ENCODE measurements around the gene FRMD8. TPM values are rescaled to one million over a fixed set of nuclear protein-coding genes. Genes with fewer than 3 reads are reported as not detected.

Gene FRMD8
- total RNA-seq, 1 experiment from 2014 or later, result 90.2 TPM

GRCh38 chr11:65392186-65392829, 5.9 kb downstream of the FRMD8 start:
- peaks cover 98% of the 10 kb centered on the region for H3K36me3 ChIP-seq
- no peaks in the 10 kb centered on the region for H3K27me3 ChIP-seq (replicated peaks)
- no peaks in the 10 kb centered on the region for H3K9me3 ChIP-seq (replicated peaks)
- no peak overlapping the region for H3K27ac ChIP-seq
- no peak for DNase-seq (ENCODE audit: low read depth in 1 of 2, low spot score in 2 of 2)
- peaks cover 45% of the 10 kb centered on the region for H3K4me1 ChIP-seq (replicated peaks)
- no peak overlapping the region for H3K4me3 ChIP-seq

- no peak for DNase-seq (ENCODE audit: low read depth in 1 of 2, low spot score in 2 of 2)
- no peak overlapping the region for H3K27ac ChIP-seq
- H3K9me3 ChIP-seq (replicated peaks), result no peaks in the 10 kb centered on the region
- H3K4me1 ChIP-seq (replicated peaks), result peaks cover 40% of the 10 kb centered on the region
- no peak overlapping the region for H3K4me3 ChIP-seq
- peaks cover 98% of the 10 kb centered on the region for H3K36me3 ChIP-seq
- H3K27me3 ChIP-seq (replicated peaks), result no peaks in the 10 kb centered on the region
Observed at GRCh38 chr11:65392899-65393298, 6.5 kb downstream of the FRMD8 start.

GRCh38 chr11:65393513-65394079, 7.2 kb downstream of the FRMD8 start:
- Histone ChIP-seq H3K27ac (no peak overlapping the region), H3K4me3 (no peak overlapping the region), H3K36me3 (peaks cover 98% of the 10 kb centered on the region), H3K4me1 (replicated peaks) (peaks cover 35% of the 10 kb centered on the region), H3K9me3 (replicated peaks) (no peaks in the 10 kb centered on the region), H3K27me3 (replicated peaks) (no peaks in the 10 kb centered on the region)
- no peak for DNase-seq (ENCODE audit: low read depth in 1 of 2, low spot score in 2 of 2)

GRCh38 chr11:65394125-65394536, 7.7 kb downstream of the FRMD8 start:
- Histone ChIP-seq H3K27me3 (replicated peaks) (no peaks in the 10 kb centered on the region), H3K27ac (no peak overlapping the region), H3K36me3 (peaks cover 98% of the 10 kb centered on the region), H3K4me3 (no peak overlapping the region), H3K4me1 (replicated peaks) (peaks cover 29% of the 10 kb centered on the region), H3K9me3 (replicated peaks) (no peaks in the 10 kb centered on the region)
- DNase-seq (ENCODE audit: low read depth in 1 of 2, low spot score in 2 of 2), result no peak

- no peak overlapping the region for H3K4me3 ChIP-seq
- no peak for DNase-seq (ENCODE audit: low read depth in 1 of 2, low spot score in 2 of 2)
- peaks cover 100% of the 10 kb centered on the region for H3K36me3 ChIP-seq
- H3K9me3 ChIP-seq (replicated peaks), result no peaks in the 10 kb centered on the region
- H3K27me3 ChIP-seq (replicated peaks), result no peaks in the 10 kb centered on the region
- H3K27ac ChIP-seq, result no peak overlapping the region
- H3K4me1 ChIP-seq (replicated peaks), result peaks cover 10% of the 10 kb centered on the region
Observed at GRCh38 chr11:65395961-65396530, 9.6 kb downstream of the FRMD8 start.

GRCh38 chr11:65396769-65397745, 10.6 kb downstream of the FRMD8 start:
- peaks cover under 1% of the 10 kb centered on the region for H3K4me1 ChIP-seq (replicated peaks)
- no peaks in the 10 kb centered on the region for H3K27me3 ChIP-seq (replicated peaks)
- no peak overlapping the region for H3K4me3 ChIP-seq
- H3K9me3 ChIP-seq (replicated peaks), result no peaks in the 10 kb centered on the region
- H3K27ac ChIP-seq, result no peak overlapping the region
- no peak for DNase-seq (ENCODE audit: low read depth in 1 of 2, low spot score in 2 of 2)
- peaks cover 94% of the 10 kb centered on the region for H3K36me3 ChIP-seq

- DNase-seq (ENCODE audit: low read depth in 1 of 2, low spot score in 2 of 2), result no peak
- Histone ChIP-seq H3K27ac (no peak overlapping the region), H3K27me3 (replicated peaks) (no peaks in the 10 kb centered on the region), H3K4me3 (no peak overlapping the region), H3K36me3 (peaks cover 94% of the 10 kb centered on the region), H3K9me3 (replicated peaks) (no peaks in the 10 kb centered on the region), H3K4me1 (replicated peaks) (no peaks in the 10 kb centered on the region)
Observed at GRCh38 chr11:65398362-65398910, 12.0 kb downstream of the FRMD8 start.

GRCh38 chr11:65399249-65399648, 12.8 kb downstream of the FRMD8 start:
- no peak overlapping the region for H3K4me3 ChIP-seq
- no peak for DNase-seq (ENCODE audit: low read depth in 1 of 2, low spot score in 2 of 2)
- no peaks in the 10 kb centered on the region for H3K27me3 ChIP-seq (replicated peaks)
- peaks cover 94% of the 10 kb centered on the region for H3K36me3 ChIP-seq
- H3K4me1 ChIP-seq (replicated peaks), result no peaks in the 10 kb centered on the region
- H3K27ac ChIP-seq, result no peak overlapping the region
- H3K9me3 ChIP-seq (replicated peaks), result no peaks in the 10 kb centered on the region

GRCh38 chr11:65399845-65400244, 13.4 kb downstream of the FRMD8 start:
- Histone ChIP-seq H3K27ac (no peak overlapping the region), H3K4me3 (no peak overlapping the region), H3K4me1 (replicated peaks) (no peaks in the 10 kb centered on the region), H3K9me3 (replicated peaks) (no peaks in the 10 kb centered on the region), H3K27me3 (replicated peaks) (no peaks in the 10 kb centered on the region), H3K36me3 (peaks cover 94% of the 10 kb centered on the region)
- no peak for DNase-seq (ENCODE audit: low read depth in 1 of 2, low spot score in 2 of 2)

- Histone ChIP-seq H3K27ac (no peak overlapping the region), H3K27me3 (replicated peaks) (no peaks in the 10 kb centered on the region), H3K4me1 (replicated peaks) (no peaks in the 10 kb centered on the region), H3K4me3 (no peak overlapping the region), H3K36me3 (peaks cover 94% of the 10 kb centered on the region), H3K9me3 (replicated peaks) (no peaks in the 10 kb centered on the region)
- no peak for DNase-seq (ENCODE audit: low read depth in 1 of 2, low spot score in 2 of 2)
Observed at GRCh38 chr11:65400307-65401072, 14.1 kb downstream of the FRMD8 start.

GRCh38 chr11:65401073-65401802, 14.8 kb downstream of the FRMD8 start:
- H3K4me1 ChIP-seq (replicated peaks), result no peaks in the 10 kb centered on the region
- H3K27me3 ChIP-seq (replicated peaks), result no peaks in the 10 kb centered on the region
- DNase-seq (ENCODE audit: low read depth in 1 of 2, low spot score in 2 of 2), result no peak
- H3K36me3 ChIP-seq, result peaks cover 94% of the 10 kb centered on the region
- no peak overlapping the region for H3K27ac ChIP-seq
- no peaks in the 10 kb centered on the region for H3K9me3 ChIP-seq (replicated peaks)
- no peak overlapping the region for H3K4me3 ChIP-seq

GRCh38 chr11:65401803-65402248, 15.4 kb downstream of the FRMD8 start:
- DNase-seq (ENCODE audit: low read depth in 1 of 2, low spot score in 2 of 2), result no peak
- Histone ChIP-seq H3K4me1 (replicated peaks) (no peaks in the 10 kb centered on the region), H3K4me3 (no peak overlapping the region), H3K36me3 (peaks cover 94% of the 10 kb centered on the region), H3K27ac (no peak overlapping the region), H3K9me3 (replicated peaks) (no peaks in the 10 kb centered on the region), H3K27me3 (replicated peaks) (no peaks in the 10 kb centered on the region)
